ENCODE measurements around the gene TMEM109. TPM values are rescaled to one million over a fixed set of nuclear protein-coding genes. Genes with fewer than 3 reads are reported as not detected.

Gene TMEM109
- total RNA-seq, 1 donor from 2014 or later = 7.6 TPM

- Histone ChIP-seq H3K36me3 (ENCODE audit: control insufficient read depth, insufficient read depth, low read length) (peaks cover 6% of the 10 kb centered on the region), H3K27me3 (ENCODE audit: control insufficient read depth, insufficient read depth, low read length) (no peaks in the 10 kb centered on the region), H3K4me3 (ENCODE audit: low read depth, low read length) (no peak overlapping the region)
- no peak for FAIRE-seq
- DNase-seq (ENCODE audit: low read depth) = no peak
- TF ChIP-seq CTCF (IDR thresholded peaks at IDR 0.05; ENCODE audit: insufficient read depth, low read length, severe bottlenecking) = no peak
These were observed 37.8 kb upstream of the TMEM109 start for GRCh38 chr11:60876168-60876485.

GRCh38 chr11:60878245-60879101 is 35.5 kb upstream of the TMEM109 start:
- H3K27me3 ChIP-seq (ENCODE audit: control insufficient read depth, insufficient read depth, low read length) = no peaks in the 10 kb centered on the region
- no peak for TF ChIP-seq CTCF (IDR thresholded peaks at IDR 0.05; ENCODE audit: insufficient read depth, low read length, severe bottlenecking)
- no peak overlapping the region for H3K4me3 ChIP-seq (ENCODE audit: low read depth, low read length)
- no peak for FAIRE-seq
- no peak for DNase-seq (ENCODE audit: low read depth)
- H3K36me3 ChIP-seq (ENCODE audit: control insufficient read depth, insufficient read depth, low read length) = peaks cover 6% of the 10 kb centered on the region

GRCh38 chr11:60879104-60879503 is 34.9 kb upstream of the TMEM109 start:
- FAIRE-seq (no peak), DNase-seq (ENCODE audit: low read depth) (no peak)
- H3K4me3 ChIP-seq (ENCODE audit: low read depth, low read length) = no peak overlapping the region
- H3K27me3 ChIP-seq (ENCODE audit: control insufficient read depth, insufficient read depth, low read length) = no peaks in the 10 kb centered on the region
- peaks cover 6% of the 10 kb centered on the region for H3K36me3 ChIP-seq (ENCODE audit: control insufficient read depth, insufficient read depth, low read length)
- no peak for TF ChIP-seq CTCF (IDR thresholded peaks at IDR 0.05; ENCODE audit: insufficient read depth, low read length, severe bottlenecking)

GRCh38 chr11:60879971-60880588 is 33.9 kb upstream of the TMEM109 start:
- H3K4me3 ChIP-seq (ENCODE audit: low read depth, low read length) = no peak overlapping the region
- H3K27me3 ChIP-seq (ENCODE audit: control insufficient read depth, insufficient read depth, low read length) = no peaks in the 10 kb centered on the region
- no peak for TF ChIP-seq CTCF (IDR thresholded peaks at IDR 0.05; ENCODE audit: insufficient read depth, low read length, severe bottlenecking)
- peaks cover 6% of the 10 kb centered on the region for H3K36me3 ChIP-seq (ENCODE audit: control insufficient read depth, insufficient read depth, low read length)
- FAIRE-seq = no peak
- DNase-seq (ENCODE audit: low read depth) = no peak

GRCh38 chr11:60880643-60881282 is 33.2 kb upstream of the TMEM109 start:
- peaks cover 6% of the 10 kb centered on the region for H3K36me3 ChIP-seq (ENCODE audit: control insufficient read depth, insufficient read depth, low read length)
- no peak for DNase-seq (ENCODE audit: low read depth)
- H3K4me3 ChIP-seq (ENCODE audit: low read depth, low read length) = no peak overlapping the region
- no peak for FAIRE-seq
- TF ChIP-seq CTCF (IDR thresholded peaks at IDR 0.05; ENCODE audit: insufficient read depth, low read length, severe bottlenecking) = no peak
- no peaks in the 10 kb centered on the region for H3K27me3 ChIP-seq (ENCODE audit: control insufficient read depth, insufficient read depth, low read length)

All from bronchial epithelial cell (primary cell).